Raji (cell line): ENCODE measurements around the gene OR2H2.

Source experiments
- POLR2A ChIP-seq: IDR thresholded peaks from 2 replicates; pipeline ENCODE4 v1.6.1; 2011; ENCODE audit warnings: low read depth, low read length, control low read depth; ENCODE audit not compliant: insufficient read depth

The OR2H2 gene

DNA sequence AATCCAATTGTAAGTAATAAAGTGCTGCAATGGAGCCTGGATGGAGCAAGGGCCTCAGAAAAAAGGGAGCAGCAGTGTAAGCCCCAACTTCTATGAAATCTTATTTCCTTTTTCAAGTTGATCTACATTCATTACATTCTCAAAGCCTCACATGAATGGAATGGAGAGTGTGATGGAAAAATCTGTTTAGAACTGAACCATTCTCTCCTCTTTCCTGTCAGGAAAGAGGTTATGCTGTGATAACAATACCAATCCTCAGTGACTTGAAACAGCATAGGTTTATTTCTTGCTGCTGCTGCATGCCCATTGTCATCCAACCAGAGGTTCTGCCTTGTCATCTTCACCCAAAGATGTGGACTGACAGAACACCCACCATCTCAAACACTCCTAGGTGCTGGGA lies 8.9 kb upstream of the OR2H2 start:
- TF ChIP-seq POLR2A, result no peak

DNA sequence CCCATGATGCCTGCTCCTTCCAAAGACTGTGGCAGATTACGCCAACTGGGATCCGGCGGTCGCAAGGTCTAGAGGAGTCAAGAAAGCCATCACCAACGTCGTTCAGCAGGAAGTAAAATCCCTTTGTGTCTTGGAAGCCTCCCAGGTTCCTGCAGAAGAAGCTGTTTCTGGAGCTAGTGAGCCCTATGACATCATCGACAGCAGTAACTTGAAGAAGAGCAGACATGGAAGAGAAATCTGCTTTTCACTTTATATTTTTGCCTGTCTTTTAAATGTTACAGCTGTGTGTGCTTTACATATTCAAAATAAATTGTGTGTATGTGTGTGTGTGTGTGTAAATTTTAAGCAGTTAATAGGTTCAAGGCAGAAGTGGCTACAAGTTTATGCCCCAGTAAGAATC lies 7.4 kb upstream of the OR2H2 start:
- no peak for TF ChIP-seq POLR2A

DNA sequence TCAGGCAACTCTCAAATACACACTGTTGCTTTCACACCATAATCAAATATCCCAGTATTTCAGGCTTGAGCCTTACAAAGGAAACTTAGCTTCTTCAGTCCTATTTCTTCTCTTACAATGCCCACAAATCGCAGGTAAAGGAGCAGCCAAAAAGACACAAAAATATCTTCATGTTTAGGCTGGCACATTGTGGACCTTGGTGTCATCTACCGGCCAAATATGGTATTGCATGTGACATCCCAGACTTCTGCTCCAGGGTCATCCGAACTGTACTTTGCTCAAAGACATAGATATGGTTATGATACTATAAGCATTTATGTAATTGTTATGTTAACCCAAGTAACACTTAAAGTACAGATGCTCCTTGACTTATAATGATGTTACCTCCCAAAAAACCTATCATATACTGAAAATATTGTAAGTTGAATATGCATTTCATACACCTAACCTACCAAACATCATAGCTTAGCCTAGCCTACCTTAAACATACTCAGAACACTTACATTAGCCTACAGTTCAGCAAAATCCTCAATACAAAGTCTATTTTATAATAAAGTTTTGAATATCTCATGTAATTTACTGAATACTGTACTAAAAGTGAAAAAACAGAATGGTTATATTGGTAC lies 4.6 kb downstream of the OR2H2 start:
- TF ChIP-seq POLR2A, result no peak

DNA sequence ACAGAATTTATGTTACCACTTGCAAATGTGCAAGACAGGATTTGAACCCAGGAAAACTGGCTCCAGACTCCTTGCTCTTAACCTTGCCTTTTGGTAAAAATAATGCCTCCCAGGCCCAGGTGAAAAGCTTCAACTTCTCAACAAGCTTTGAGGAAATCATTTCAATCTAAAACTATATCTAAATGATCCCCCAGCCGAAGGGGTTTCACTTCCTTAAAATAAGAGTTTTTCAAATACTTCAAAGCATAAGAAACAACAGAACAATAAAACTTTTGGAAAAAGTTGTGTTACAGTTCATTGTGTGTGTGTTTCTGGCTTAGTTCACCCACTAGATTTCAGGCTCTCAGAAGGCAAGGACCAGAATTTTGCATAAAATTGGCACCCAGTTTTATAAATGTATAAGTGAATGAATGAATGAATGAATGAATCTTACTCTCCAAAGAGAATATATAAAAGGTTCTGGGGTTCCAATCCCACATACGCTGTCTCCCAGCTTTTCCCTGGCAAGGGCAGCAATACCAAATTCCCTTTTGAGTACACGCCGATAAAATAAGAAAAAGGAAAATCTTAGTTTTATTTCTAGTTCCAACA lies 5.4 kb downstream of the OR2H2 start:
- TF ChIP-seq POLR2A, result no peak

DNA sequence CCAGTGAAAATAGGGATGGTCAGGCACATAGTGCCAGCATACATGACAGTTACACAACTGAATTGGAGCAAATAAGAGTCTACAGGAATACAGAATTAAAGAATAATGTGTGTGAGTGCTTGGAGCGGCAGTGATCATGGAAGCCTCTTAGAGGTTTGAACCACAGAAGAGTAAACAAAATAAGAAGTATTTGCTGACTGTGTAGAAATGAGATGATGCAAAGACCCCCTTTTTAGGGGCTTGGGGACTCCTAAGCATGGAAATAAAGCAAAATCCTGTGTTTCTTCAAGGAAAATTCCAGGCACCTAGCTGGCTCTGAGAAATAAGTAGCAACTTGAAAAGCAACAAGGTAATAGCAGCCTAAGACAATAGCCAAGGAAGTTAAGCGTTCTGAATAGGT lies 6.8 kb downstream of the OR2H2 start:
- no peak for TF ChIP-seq POLR2A

DNA sequence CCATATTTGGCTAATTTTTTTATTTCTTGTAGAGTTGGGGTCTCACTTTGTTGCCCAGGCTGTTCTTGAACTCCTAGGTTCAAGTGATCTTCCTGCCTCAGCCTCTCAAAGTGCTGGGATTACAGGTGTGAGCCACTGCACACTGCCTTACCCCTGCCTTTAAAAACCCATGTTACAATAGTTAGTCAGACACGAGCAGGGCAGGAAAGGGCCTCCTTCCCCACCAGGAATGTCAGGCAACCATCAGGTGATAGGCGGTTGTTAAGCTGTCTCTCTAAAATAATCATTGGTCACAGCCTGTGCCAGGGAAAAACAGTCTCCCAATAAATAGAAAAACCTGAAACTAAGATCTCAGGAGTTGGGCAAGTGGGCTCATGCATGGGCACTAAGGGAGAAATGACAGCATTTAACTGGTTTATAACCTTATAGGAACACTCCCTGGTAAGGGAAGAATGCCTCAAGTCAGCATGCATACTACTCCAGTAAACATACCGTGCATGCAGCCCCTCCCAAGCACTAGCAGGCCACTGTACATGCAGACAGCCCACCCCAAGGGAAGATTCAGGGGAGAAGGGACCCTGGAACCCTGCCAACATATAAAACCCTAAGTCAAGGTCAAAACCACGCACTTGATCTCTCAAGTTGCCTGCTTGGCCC lies 8.4 kb downstream of the OR2H2 start:
- TF ChIP-seq POLR2A, result no peak

DNA sequence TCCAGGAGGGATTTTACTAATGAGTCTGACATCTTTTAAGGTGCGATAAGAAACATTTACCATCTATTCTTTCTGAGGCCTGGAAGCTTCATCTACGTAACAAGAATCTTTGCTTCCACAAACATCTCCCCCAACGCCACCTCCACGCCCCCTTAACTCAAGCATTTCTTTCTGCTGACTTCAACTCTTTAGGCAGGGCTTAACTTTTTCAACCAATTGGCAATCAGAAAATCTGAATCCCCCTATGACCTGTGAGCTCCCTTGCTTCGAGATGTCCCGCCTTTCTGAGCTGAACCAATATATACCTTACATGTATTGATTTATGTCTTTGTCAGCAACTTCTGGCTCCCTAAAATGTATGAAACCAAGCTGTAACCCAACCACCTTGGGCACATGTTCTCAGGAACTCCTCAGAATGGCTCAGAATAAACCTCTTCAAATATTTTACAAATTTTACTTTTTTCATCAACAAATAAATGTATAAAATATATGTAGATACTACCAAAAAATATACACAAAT lies 11.5 kb downstream of the OR2H2 start:
- TF ChIP-seq POLR2A, result no peak

DNA sequence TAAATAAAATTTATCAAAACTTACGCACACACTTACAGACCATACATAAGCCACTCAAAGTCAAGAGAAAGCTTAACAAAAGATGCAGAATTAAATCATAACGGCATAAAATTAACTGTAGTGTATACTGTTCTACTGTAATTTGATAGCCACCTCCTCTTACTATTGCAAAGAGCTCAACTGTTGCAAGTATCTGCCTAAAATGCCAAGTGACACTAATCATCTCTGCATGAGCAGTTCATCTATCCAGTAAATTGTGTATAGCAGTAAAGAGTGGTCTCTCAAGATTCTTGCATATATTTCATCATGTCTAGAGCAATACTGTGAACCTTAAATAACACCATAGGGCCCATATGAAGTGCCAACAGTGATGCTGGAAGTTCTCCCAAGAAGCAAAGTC lies 12.3 kb downstream of the OR2H2 start:
- TF ChIP-seq POLR2A, result no peak

DNA sequence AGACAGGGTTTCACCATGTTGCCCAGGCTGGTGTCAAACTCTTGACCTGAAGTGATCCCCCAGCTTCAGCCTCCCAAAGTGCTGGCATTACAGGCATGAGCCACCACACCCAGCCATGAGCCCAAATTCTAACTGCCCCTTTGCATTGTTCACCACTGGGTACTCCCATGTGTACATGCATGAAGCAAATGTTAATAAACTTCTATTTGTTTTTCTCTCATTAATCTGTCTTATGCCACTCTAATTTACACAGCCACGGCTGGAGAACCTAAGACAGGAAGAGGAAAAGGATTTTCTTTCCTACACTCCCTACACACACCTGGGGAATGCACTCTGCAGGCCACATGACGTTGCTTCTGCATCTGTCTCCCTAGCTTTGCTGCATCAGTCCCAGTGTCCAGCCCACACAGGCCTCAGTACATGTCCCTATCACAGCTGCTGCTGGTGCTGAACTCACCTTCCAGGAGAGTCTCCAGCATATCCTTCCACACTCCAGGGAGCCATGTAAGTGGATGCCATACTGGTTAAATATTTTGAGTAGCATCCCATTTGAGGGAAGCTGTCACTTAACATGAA lies 13.3 kb downstream of the OR2H2 start:
- no peak for TF ChIP-seq POLR2A

DNA sequence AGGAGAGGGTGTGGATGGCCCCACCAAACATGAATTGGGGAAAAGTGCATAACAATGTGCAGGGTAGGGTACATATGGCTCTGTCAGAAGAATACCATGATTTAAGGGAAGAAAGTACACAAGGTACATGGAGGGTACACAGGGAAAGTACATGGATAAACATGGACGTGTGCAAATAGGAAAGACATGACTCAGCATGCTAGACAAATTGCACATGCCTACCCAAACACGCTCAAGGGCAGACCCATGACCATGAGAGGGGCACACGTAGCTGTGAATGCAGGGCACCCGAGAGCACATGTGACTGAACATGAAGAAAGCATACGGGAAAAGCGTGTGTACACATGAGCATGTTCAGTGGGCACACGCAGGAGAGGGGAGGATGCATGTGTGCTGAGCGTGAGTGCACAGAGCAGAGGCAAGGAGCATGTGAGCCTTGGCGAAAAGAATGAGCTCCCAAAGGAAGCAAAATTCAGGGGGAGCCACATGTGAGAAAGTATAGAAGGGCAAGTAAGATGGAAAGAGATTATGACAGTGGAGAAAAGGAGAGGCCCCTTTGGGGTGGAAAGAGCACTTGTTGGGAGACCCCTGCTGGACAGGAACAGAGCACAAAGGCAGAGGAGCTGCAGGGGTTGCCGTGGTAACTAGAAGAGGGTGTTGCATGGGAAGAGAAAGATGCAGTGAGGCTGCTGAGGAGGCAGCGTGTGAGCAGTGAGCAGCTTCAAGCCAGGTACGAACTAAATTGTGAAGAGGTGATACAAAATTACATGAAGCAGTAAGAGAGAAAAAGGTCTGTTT lies 17.8 kb downstream of the OR2H2 start:
- no peak for TF ChIP-seq POLR2A

DNA sequence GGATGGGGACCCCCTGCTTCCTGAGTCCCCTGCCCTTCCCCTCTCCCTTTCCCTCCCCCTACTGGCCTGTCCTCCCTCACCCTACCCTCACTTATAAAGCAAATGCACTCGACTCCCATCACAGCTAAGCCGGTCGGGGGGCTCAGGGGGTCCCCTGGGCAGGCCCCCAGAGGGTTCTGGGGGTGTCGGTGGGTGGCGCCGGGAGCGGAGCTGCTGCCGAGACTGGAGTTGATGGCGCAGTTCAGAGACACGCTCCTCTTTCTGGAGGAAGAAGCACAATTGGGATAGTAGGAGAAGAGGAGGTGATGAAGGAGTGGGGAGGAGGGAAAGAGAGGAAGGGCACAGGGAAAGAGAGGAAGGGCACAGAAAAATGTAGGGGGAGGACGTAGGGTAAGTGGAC lies 18.5 kb downstream of the OR2H2 start:
- no peak for TF ChIP-seq POLR2A

DNA sequence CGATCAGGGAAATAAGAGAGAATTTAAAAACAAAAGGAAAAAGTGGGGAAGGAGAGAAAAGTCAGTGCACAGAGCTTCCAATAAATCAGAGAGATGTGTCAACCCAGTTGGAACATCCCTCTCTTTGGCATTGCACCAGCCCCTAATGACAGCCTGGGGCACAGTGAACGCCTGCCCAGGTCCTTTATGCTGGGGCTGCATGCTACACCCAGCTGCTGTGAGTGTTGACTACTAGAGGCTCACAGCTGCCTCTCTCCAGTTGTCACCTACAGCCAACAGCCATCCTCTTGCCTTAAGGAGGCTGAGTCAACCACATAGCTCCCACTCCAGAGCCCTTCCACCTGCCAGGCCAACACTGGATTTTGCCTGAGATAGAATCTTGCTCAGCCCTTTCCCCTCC lies 19.0 kb downstream of the OR2H2 start:
- no peak for TF ChIP-seq POLR2A

DNA sequence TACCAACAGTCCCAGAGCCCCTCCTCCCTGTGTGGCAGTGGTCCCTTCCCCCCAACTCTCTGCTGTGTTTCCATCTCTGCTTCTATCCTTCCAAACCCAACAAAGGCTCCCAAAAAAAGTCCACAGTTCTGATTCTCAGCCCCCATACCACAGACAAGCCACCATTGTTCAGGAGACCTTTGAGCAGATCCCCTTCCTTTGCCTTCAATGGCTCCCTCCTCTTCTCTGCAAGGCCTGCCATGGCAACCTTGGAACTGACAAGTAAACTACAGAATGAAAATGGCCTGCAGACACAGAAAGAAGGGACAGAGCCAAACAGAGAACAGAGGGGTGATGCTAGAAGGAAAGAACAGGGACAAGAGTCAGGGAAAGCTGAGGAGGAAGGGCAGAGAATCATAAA lies 23.2 kb downstream of the OR2H2 start:
- TF ChIP-seq POLR2A, result no peak

DNA sequence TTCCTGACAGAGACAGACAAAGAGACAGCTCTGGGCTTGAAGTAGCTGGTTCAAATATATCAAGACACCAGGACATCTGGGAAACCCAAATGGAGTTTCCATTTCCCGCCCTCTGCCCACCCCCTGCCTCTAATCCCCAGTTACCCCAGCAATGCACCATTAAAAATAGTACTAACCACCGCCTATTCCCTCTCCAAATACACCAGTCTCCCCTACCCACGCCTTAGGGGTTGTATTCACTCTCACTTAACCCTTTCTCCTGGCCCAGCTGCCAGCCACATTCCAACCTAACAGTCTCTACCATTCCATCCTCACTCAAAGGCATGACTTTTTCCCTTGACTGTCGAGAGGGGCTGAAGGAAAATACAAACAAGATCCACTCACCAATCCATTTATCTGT lies 25.6 kb downstream of the OR2H2 start:
- no peak for TF ChIP-seq POLR2A

DNA sequence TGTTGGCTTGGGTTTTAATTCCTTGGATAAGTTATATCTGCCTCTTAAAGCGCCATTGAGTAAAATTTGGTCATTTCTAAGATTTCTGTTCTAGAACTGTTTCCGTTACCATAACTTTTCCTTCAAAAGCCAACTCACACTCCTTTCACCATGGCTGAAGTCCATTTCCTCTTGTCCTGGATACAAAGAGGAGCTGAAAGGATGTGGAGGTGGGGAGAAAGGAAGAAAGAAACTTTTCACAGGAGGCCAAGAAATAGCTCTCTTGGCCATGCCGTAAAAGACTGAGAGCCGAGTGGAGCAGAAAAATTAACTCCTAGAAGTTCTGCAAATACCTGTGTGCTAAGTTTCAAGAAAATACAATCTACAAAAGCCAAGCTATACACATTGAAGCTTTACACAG lies 26.5 kb downstream of the OR2H2 start:
- TF ChIP-seq POLR2A, result no peak
